Tibial nerve (tissue), 4 donors: Measurements from ENCODE around the gene FADS1. TPM values are rescaled to one million over a fixed set of nuclear protein-coding genes. Genes with fewer than 3 reads are reported as not detected.

Experiments used
- DNase-seq, 2 donors: peaks; one replicate each; pipeline ENCODE4 v3.0.0-alpha.2; 2019; ENCODE audit warnings: low spot score in 2 of 2
- H3K27ac ChIP-seq, 4 donors: fragments of 200-600 bp; sonication (generic) in 3 of 4; one replicate each; pipeline ENCODE4 v1.5.1; 2017 to 2019; ENCODE audit warnings: mild to moderate bottlenecking in 1 of 4
- H3K27me3 ChIP-seq, 2 donors: fragments of 200-600 bp; sonication (generic) in 1 of 2; one replicate each; pipeline versions ENCODE4 v1.5.1 to v1.6.0; 2017 to 2019
- H3K36me3 ChIP-seq, 3 donors: fragments of 200-600 bp; sonication (generic); one replicate each; pipeline ENCODE4 v1.5.1; 2018 to 2019
- H3K4me1 ChIP-seq, 4 donors: fragments of 200-600 bp; sonication (generic) in 3 of 4; one replicate each; pipeline ENCODE4 v1.5.1; 2017 to 2019
- H3K4me3 ChIP-seq, 4 donors: fragments of 200-600 bp; sonication (generic) in 3 of 4; one replicate each; pipeline ENCODE4 v1.5.1; 2017 to 2019; ENCODE audit warnings: mild to moderate bottlenecking in 1 of 4, moderate library complexity in 1 of 4
- H3K9me3 ChIP-seq, 4 donors: fragments of 200-600 bp; sonication (generic) in 3 of 4; one replicate each; pipeline ENCODE4 v1.5.1; 2017 to 2019
- CTCF ChIP-seq, 5 experiments: fragments of 200-600 bp in 3 of 5; fragments of 450-650 bp in 2 of 5; sonication (generic) in 3 of 5; IDR thresholded peaks; one replicate each; pipeline ENCODE4 v1.5.1; 2016 to 2019; ENCODE audit warnings: antibody characterized with exemption in 5 of 5, mild to moderate bottlenecking in 3 of 5, moderate library complexity in 2 of 5
- EP300 ChIP-seq, 2 donors: sonication (generic); formaldehyde crosslinking; IDR thresholded peaks; one replicate each; pipeline ENCODE4 v1.6.1; 2017; ENCODE audit warnings: antibody characterized with exemption in 2 of 2, mild to moderate bottlenecking in 1 of 2
- POLR2A ChIP-seq, 2 donors: fragments of 450-650 bp; IDR thresholded peaks; one replicate each; pipeline ENCODE4 v1.6.1; 2017; ENCODE audit warnings: antibody characterized with exemption in 2 of 2, mild to moderate bottlenecking in 2 of 2, moderate library complexity in 2 of 2
- WGBS, 2 donors: methylation state at CpG; one replicate each; pipeline ENCODE4 v1.1.5; 2018; 5-methylcytosine and 5-hydroxymethylcytosine counted together
- total RNA-seq, 4 donors: library from RNA; depleted of rRNA; stranded (reverse); fragments of >200 nt; gene quantifications; one replicate each; pipeline ENCODE4 v1.1.0, GENCODE V29; 2016

FADS1 gene
- total RNA-seq, 4 donors from 2014 or later = 33.7 to 61.6 (median 47.0) TPM

- H3K27me3 ChIP-seq = no peaks in the 10 kb centered on the region
- peak overlapping the region in 3 of 4 donors; percentile 53 to 72 (median 69) for H3K4me3 ChIP-seq
- H3K36me3 ChIP-seq = no peaks in the 10 kb centered on the region
- H3K4me1 ChIP-seq = peaks cover 0 to 81% (median 37%) of the 10 kb centered on the region in 4 donors
- TF ChIP-seq POLR2A (IDR thresholded peaks at IDR 0.05) = no peak
- no peak for TF ChIP-seq EP300 (IDR thresholded peaks at IDR 0.05)
- TF ChIP-seq CTCF (IDR thresholded peaks at IDR 0.05) = no peak
- no peaks in the 10 kb centered on the region for H3K9me3 ChIP-seq
- WGBS, 2 donors = 61 to 67% methylated on average over 4 of the region's 4 CpGs
- DNase-seq = no peak
- H3K27ac ChIP-seq = peak overlapping the region in 3 of 4 donors; percentile 78 to 90 (median 86)
These were observed 13.0 kb upstream of the FADS1 start for GRCh38 chr11:61829806-61830205.

- TF ChIP-seq CTCF (IDR thresholded peaks at IDR 0.05) = peak in 4 of 5 experiments; percentile 36 to 51 (median 46)
- no peak for TF ChIP-seq EP300 (IDR thresholded peaks at IDR 0.05)
- peak in 1 of 2 donors; percentile 20 for TF ChIP-seq POLR2A (IDR thresholded peaks at IDR 0.05)
- Histone ChIP-seq H3K4me3 (peak overlapping the region; percentile 37 to 72 (median 61)), H3K9me3 (no peaks in the 10 kb centered on the region), H3K27me3 (no peaks in the 10 kb centered on the region), H3K27ac (peak overlapping the region; percentile 1 to 90 (median 82)), H3K4me1 (peaks cover 0 to 71% (median 28%) of the 10 kb centered on the region in 4 donors), H3K36me3 (no peaks in the 10 kb centered on the region)
- WGBS, 2 donors = 3 to 6% methylated on average over 20 to 26 of the region's 55 CpGs
- DNase-seq = no peak
These were observed 12.0 kb upstream of the FADS1 start for GRCh38 chr11:61828629-61829407.

GRCh38 chr11:61828379-61828628 lies 11.5 kb upstream of the FADS1 start:
- Histone ChIP-seq H3K36me3 (no peaks in the 10 kb centered on the region), H3K27ac (peak overlapping the region; percentile 1 to 90 (median 82)), H3K27me3 (no peaks in the 10 kb centered on the region), H3K4me3 (peak overlapping the region; percentile 37 to 72 (median 61)), H3K9me3 (no peaks in the 10 kb centered on the region), H3K4me1 (peaks cover 0 to 66% (median 26%) of the 10 kb centered on the region in 4 donors)
- TF ChIP-seq POLR2A (IDR thresholded peaks at IDR 0.05) = no peak
- TF ChIP-seq EP300 (IDR thresholded peaks at IDR 0.05) = no peak
- no peak for TF ChIP-seq CTCF (IDR thresholded peaks at IDR 0.05)
- DNase-seq = no peak
- 0 to 1% methylated on average over 1 to 16 of the region's 16 CpGs for WGBS, 2 donors

GRCh38 chr11:61827571-61828378 lies 11.0 kb upstream of the FADS1 start, which contains the start of gene FADS2:
TSS of gene FADS2 (plus strand) at chr11:61828300. CDS start at chr11:61828391, 91 bp downstream.
- Histone ChIP-seq H3K27ac (peak within 1 kb of the TSS; percentile 46 to 90 (median 82)), H3K9me3 (no peaks in the 10 kb centered on the region), H3K36me3 (no peaks in the 10 kb centered on the region), H3K4me3 (peak within 1 kb of the TSS; percentile 37 to 72 (median 61)), H3K4me1 (peaks cover 0 to 61% (median 26%) of the 10 kb centered on the region in 4 donors), H3K27me3 (no peaks in the 10 kb centered on the region)
- TF ChIP-seq EP300 (IDR thresholded peaks at IDR 0.05) (peak in 1 of 2 donors; percentile 72), POLR2A (IDR thresholded peaks at IDR 0.05) (peak in 1 of 2 donors; percentile 49), CTCF (IDR thresholded peaks at IDR 0.05) (peak in 2 of 5 experiments; percentile 30 to 33)
- 1% methylated on average over 62 to 67 of the region's 83 CpGs for WGBS, 2 donors
- DNase-seq = peak; percentile 78 to 83
